ENCODE results near the gene KCNH2.
"Not testable (repeated sequence)": the region's sequence is repeated elsewhere in the genome, so short reads cannot be mapped to it uniquely, and the experiment has no call there.

KCNH2 gene, protein sequence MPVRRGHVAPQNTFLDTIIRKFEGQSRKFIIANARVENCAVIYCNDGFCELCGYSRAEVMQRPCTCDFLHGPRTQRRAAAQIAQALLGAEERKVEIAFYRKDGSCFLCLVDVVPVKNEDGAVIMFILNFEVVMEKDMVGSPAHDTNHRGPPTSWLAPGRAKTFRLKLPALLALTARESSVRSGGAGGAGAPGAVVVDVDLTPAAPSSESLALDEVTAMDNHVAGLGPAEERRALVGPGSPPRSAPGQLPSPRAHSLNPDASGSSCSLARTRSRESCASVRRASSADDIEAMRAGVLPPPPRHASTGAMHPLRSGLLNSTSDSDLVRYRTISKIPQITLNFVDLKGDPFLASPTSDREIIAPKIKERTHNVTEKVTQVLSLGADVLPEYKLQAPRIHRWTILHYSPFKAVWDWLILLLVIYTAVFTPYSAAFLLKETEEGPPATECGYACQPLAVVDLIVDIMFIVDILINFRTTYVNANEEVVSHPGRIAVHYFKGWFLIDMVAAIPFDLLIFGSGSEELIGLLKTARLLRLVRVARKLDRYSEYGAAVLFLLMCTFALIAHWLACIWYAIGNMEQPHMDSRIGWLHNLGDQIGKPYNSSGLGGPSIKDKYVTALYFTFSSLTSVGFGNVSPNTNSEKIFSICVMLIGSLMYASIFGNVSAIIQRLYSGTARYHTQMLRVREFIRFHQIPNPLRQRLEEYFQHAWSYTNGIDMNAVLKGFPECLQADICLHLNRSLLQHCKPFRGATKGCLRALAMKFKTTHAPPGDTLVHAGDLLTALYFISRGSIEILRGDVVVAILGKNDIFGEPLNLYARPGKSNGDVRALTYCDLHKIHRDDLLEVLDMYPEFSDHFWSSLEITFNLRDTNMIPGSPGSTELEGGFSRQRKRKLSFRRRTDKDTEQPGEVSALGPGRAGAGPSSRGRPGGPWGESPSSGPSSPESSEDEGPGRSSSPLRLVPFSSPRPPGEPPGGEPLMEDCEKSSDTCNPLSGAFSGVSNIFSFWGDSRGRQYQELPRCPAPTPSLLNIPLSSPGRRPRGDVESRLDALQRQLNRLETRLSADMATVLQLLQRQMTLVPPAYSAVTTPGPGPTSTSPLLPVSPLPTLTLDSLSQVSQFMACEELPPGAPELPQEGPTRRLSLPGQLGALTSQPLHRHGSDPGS

DNA sequence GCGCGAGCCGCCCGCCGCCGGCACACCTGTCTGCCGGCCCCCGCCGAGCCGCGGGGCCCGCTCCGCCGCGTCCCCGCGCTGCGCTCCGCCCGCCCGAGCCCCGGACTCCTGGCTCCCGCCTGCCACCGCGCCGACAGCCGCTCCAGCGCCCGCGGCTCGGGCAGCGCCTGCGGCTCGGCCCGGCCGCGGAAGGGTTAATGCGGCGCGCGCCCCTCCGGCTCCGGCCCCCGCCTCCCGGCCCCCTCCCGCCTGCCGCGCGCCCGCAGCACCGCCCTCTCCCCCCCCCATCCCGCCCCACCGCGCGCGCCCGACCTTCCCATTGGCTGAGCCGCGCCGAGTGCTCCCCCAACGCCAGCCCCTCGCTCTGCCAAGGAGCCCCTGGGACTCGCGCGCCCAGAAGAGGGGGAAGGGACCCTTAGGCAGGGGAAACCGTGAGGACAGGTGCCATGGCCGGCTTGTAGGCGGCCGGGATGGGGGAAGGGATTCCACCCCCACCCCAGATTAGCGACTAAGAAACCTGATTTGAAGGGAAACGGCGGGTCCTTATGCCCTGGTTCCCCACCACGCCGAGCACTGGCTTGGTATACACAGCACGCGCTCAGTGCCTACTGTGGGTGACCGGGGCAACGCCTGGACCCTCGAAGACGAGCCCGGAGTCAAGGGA is at the start of gene KCNH2:
Gene KCNH2, minus strand, starts transcription at position 196 of the 664 bp plus-strand sequence. CDS start 408 bp downstream, outside the sequence.
- DNase-seq (ENCODE audit: low read depth), result no peak

DNA sequence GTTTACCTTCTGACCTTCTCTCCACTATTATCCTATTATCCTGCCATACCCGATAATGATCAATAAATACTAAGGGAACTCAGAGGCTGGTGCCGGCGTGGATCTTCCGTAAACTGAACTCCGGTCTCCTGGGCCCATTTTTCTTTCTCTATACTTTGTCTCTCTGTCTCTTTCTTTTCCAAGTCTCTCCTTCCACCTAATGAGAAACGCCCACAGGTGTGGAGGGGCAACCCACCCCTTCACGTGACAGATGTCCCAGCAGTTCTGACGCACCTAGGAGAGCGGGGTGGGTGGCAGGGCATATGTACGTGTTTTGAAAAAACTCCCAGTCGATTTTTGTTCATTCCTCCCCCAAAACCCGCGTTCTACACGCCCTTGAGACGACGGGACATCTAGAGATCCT is 49.6 kb upstream of the KCNH2 start:
- DNase-seq (ENCODE audit: low read depth), result not testable (repeated sequence)

DNA sequence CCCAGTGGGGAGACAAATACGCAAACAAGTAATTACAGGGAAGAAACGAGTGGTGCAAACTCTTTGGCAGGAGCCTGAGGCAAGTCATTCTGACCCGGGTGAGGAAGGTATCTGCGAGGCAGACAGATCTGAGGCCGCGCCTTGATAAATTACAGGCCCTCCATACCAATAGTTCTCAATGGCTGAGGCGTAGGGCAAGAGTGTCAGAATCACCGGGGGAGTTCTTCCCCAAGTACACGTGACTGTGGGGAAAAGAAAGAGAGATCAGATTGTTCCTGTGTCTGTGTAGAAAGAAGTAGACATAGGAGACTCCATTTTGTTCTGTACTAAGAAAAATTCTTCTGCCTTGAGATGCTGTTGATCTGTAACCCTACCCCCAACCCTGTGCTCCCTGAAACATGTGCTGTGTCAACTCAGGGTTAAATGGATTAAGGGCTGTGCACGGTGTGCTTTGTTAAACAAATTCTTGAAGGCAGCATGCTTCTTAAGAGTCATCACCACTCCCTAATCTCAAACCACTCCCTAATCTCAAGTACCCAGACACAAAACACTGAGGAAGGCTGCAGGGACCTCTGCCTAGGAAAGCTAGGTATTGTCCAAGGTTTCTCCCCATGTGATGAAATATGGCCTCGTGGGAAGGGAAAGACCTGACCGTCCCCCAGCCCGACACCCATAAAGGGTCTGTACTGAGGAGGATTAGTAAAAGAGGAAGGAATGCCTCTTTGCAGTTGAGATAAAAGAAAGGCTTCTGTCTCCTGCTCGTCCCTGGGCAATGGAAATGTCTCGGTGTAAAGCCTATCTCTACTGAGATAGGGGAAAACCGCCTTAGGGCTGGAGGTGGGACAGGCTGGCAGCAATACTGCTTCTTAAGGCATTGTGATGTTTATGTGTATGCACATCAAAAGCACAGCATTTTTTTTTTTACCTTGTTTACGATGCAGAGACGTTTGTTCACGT is 48.9 kb upstream of the KCNH2 start:
- not testable (repeated sequence) for DNase-seq (ENCODE audit: low read depth)

DNA sequence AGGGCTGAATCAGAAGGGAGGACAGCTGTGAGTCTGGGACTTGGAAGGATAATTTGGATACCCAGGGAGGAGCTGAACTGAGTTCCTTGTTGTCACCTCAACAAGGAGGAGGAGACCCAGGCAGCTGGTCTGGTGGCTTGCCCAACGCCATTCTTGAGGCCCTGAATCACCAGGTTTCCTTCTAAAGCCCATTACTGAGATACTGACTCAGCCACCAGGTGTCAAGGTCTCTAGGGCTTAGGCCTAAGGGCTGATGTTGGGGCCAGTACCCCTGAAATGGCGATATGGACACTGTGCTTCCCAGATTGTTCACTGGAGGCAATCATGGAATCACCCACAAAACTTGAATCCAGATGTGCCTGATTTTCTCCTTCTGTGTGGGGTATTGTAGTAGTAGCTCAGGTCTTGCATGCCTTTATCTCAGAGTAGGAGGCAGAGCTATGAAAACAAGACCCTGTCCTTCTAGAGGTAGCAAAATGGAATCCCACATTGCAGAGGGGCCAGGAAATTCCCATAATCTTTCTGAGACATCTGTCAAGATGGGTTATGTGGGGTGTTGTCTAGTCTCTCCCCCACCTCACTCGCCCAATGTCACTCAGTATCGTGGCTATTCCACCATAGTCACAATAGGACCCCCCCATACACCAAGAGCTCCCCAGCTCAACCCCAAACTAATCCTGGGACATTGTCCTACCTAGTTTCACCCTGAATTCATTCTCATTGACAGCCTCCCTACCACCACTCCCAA is 48.0 kb upstream of the KCNH2 start:
- no peak for DNase-seq (ENCODE audit: low read depth)

DNA sequence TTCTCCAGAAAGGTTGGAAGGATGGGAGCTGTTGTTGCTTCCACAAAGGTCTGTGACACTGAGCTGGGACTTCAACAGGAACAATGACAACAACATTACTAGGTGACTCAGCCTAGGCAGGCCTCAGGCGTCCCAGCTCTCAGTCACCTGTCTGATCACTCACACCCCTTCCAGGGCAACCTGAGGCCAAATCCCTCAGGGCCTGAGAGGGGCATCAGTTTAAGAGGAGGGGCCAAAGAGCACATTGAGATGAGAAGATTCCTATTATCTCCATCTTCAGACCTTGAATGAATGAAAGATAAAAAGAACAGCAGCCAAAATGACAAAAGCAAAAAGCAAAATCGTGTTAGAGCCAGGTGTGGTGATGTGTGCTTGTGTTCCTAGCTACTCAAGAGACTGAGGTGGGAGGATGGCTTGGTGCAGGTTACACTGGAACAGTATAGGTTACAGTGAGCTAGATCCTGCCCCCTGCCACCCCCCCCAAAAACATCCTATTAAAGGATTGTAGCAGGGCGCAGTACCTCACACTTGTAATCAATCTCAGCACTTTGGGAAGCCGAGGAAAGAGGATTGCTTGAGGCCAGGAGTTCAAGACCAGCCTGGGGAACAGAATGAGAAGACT is 46.4 kb upstream of the KCNH2 start, which contains the start of gene ATG9B:
Gene ATG9B, minus strand, starts transcription at position 60 of the 622 bp plus-strand sequence. CDS start 71 bp downstream, outside the sequence.
- DNase-seq (ENCODE audit: low read depth), result no peak

DNA sequence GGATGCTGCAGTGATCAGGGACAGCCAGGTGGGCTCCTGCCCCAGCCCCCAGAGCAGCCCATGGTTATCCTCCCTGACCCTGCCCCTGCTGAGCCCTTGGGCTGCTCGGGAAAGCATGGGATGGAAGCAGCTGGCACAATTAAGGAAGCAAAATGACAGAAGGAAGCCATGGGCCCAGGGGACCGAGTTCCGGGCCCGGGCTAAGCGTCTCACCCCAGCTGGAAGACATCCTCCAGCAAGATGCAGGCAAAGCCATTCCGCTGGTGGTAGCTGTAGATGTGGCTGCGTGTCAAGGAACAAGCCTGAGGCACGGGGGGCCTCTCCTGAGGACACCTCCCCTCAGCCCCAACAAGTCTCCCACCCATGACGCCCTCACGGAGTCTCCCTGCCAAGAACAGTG is 45.1 kb upstream of the KCNH2 start:
- no peak for DNase-seq (ENCODE audit: low read depth)

DNA sequence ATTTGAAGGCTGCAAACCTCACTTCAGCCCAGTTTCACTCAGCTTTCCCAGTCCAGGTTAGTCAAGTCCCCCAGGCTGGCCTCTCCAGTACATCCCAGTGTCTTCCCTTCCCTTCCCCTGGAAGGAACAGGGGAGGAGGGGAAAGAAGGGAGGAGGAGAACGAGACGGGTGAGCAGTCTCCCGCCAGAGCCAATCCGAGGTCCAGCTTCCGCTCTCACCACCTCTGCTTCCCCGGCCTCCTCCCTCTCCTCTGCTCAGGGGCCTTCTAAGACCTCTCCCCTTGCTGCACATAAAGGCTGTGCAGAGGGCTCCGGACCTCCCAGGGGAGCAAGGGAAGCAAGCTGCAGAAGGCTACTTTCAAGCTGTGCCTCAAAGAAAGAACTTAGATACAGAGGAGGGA is 42.1 kb upstream of the KCNH2 start:
- no peak for DNase-seq (ENCODE audit: low read depth)

DNA sequence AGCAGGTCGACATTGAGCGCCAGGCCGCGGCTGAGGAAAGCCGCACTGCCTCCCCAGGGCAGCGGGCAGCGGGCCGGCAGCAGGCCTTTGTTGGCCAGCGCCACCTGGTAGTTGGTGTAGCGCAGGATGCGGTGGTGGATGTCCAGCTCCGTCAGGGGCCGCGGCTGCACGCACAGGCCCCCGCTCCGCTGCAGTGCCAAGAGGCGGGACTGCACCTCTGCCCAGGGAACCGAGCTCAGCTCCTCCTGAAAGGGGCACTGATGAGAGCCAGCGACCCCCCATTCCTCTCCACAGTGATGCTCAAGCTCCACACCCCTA is 41.0 kb upstream of the KCNH2 start:
- no peak for DNase-seq (ENCODE audit: low read depth)

DNA sequence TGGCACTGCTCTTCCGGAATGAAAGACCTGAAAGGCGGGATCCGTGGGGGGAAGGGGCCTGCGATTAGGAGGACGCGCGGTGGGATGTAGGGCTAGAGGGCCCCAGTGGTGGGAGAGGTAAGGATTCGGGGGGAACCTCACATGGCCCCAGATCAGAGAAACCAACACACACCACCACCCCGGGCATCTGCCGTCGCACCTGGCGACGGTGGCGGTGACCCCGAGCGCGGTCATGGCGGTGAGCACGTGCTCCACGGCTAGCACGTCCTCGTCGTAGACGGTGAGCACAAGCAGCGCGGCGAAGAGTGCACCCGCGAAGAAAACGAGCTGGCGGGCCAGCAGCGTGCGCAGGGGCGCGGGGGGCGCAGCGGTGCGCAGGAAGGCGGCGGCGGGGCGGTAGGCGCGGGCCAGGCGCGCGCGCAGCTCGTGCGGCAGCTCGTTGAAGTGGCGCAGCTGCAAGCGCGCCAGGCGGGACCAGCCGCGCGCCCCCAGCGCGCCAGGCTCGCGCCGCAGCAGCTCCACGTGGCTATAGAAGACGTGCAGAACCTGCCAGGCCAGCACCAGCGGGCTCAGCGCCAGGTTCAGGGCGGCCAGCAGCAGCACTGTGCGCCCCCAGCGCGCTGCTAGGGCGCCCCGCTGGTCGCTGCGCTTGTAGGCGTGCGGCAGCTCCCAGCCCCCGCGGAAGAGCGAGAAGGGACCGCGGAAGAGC is 40.5 kb upstream of the KCNH2 start:
- DNase-seq (ENCODE audit: low read depth), result no peak

DNA sequence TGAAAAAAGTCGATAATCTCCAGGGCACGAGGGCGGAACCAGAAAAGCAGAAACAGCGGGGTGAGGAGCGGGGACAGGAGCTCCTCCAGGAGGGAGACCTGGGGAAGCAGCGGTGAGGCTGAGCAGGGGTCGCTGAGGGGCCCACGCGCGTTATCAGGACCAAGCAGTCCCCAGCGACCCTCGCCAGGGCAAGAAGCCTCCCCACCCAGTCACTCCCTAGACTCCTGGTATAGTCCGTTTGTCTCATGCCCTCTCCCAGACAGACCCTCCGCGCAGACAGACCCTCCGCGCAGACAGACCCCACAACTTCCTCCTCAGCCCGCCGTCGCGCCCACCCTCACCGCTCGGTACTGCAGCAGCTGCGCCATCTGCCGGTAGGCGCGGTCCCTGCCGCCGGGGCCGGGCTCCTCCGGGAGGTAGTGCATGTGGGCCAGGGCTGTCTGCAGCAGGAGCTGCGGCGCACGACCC is 39.9 kb upstream of the KCNH2 start:
- no peak for DNase-seq (ENCODE audit: low read depth)

DNA sequence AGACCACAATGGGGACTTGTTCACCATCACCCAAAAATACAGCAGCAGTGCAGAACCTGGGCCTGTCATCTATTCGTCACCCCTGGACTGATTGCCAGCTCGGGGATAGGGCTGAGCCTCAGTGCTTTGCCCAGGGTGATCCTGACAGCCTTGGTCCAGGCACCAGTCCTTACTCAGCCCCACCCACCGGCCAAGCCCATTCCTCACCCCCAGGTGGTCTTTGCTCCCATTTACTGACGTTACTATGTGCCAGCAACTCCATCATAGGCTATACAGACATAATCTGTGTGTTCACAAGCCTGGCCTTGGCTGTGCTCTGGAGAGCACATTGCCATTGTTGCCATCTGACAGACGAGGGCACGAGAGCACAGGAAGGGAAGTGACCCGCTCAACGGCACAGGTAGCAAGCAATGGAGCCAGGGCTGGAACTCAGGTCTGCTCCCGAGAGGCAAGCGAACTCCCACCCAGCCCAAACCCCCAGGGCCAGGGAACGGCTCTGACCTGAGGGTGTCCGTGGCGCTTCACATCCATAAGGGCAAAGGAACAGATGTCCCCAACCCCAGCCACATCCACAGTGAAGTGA is 39.3 kb upstream of the KCNH2 start:
- no peak for DNase-seq (ENCODE audit: low read depth)

DNA sequence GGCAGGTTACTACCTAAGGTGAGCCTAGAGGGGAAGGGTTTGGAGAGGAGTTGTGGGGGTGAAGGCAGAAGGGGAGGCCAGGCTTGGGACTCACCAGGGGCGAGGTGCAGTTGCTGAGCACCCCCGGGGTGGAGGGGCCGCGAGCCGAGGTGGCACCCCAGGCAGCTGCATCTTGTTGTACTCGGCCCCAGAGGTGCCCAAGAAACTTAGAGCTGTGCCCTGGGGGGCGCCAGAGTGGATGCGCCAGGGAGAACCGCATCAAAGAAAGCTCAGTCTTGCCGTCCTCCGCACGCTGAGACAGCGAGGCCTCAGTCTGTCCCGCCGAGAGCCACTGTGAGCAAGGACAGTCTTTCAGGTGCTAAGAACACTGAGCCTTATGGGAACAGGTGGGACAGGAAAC is 38.8 kb upstream of the KCNH2 start:
- no peak for DNase-seq (ENCODE audit: low read depth)

DNA sequence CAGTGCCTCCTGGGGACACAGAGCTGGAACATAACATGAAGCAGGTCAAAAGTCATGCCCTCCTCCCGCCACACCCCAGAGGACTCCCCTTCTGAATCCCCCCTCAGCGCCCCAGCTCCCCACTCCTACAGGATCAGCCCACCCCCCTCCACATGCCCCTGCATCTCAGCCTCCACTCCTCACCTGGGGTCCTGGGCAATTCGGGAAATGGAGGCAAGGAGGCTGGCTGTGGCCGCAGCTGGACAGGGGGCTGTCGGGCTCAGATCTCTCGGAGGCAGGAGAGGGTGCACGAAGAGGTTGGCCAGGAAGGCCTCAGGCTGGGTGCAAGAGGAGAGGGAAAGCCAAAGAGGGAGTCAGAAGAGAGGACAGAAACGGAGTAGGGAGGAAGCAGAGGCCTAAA is 38.4 kb upstream of the KCNH2 start:
- no peak for DNase-seq (ENCODE audit: low read depth)

DNA sequence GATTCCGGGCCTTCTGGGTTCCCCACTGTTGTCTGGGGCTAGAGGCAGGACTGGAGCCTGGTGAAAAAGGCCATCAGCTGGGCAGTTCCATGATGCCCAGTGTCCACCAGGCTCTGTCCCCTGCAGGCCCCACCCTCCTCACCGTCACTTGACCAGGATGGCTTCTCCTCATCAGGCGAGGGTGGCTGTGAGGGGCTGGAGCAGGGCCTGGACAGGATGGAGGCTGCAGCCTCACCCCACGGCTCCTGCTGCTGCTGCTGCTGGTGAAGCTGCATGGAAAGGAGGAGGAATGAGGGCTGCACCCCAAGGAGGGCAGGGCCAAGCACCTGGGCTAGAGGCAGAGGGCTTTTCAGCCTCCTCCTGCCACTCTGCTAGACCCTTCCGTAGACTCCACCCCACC is 37.8 kb upstream of the KCNH2 start:
- no peak for DNase-seq (ENCODE audit: low read depth)

DNA sequence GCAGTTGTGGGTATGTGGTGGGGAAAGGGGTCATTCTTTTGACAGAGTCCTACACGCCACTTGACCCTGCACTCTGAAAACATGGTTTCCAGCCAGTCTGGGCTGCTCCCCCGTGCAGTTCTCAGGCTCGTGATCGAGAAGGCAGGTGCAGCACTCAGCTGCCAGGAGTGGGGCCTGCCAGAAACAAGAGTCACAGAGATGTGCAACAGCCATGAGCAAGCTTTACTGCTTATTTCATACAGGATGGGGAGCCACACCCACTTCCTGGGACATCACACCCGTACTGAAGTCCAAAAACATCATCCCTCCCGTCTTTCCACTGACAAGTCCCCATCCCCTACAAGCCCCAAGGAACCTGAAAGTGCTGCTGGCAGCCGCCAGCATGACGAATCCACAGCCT is 36.8 kb upstream of the KCNH2 start:
- DNase-seq (ENCODE audit: low read depth), result no peak

DNA sequence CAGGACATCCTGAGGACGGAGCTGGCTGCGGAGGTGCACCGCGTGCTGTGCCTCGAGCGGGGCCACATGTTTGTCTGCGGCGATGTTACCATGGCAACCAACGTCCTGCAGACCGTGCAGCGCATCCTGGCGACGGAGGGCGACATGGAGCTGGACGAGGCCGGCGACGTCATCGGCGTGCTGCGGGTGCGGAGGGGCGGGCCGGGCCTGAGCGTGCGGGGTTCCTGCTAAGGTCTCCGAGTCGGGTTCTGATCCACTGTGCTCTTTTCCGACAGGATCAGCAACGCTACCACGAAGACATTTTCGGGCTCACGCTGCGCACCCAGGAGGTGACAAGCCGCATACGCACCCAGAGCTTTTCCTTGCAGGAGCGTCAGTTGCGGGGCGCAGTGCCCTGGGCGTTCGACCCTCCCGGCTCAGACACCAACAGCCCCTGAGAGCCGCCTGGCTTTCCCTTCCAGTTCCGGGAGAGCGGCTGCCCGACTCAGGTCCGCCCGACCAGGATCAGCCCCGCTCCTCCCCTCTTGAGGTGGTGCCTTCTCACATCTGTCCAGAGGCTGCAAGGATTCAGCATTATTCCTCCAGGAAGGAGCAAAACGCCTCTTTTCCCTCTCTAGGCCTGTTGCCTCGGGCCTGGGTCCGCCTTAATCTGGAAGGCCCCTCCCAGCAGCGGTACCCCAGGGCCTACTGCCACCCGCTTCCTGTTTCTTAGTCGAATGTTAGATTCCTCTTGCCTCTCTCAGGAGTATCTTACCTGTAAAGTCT is 35.8 kb upstream of the KCNH2 start:
- DNase-seq (ENCODE audit: low read depth), result peak; percentile 46

DNA sequence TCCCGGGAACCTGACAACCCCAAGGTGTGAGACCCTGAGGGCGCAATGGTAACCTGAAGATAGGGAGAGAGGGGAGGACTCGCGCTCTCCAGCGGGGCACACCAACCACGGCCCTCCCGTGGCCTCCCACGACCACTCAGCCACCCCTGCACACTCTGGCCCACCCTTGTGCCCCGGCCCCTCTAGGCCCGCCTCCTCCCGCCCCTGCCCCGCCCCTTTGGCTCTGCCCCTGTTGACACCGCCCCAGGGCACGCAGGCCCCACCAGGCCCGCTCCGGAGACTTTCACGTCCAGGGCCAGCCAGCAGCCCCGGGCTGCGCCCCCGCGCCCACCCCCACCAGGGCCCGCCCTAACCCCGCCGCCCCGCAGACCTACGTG is 35.2 kb upstream of the KCNH2 start:
- DNase-seq (ENCODE audit: low read depth), result no peak

DNA sequence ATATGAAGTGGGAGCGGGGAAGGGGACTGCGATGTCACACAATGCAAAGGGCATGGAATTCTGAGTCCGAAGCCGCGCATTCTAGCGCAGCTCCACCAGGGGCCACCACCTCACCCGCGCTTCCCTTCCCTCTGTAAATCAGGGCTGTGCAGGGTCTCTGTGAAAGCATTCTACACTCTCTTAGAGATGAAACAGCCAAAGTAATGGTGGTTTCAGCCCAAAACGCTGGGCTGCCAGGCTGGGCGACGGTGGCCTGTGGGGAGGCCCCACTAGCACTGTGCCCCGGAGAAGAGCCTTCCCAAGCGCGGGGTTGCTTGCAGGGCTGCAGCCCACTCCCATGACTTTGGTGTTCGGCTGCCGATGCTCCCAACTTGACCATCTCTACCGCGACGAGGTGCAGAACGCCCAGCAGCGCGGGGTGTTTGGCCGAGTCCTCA is 34.8 kb upstream of the KCNH2 start:
- no peak for DNase-seq (ENCODE audit: low read depth)
